ENCODE results near the gene JAM3.

Gene JAM3

DNA sequence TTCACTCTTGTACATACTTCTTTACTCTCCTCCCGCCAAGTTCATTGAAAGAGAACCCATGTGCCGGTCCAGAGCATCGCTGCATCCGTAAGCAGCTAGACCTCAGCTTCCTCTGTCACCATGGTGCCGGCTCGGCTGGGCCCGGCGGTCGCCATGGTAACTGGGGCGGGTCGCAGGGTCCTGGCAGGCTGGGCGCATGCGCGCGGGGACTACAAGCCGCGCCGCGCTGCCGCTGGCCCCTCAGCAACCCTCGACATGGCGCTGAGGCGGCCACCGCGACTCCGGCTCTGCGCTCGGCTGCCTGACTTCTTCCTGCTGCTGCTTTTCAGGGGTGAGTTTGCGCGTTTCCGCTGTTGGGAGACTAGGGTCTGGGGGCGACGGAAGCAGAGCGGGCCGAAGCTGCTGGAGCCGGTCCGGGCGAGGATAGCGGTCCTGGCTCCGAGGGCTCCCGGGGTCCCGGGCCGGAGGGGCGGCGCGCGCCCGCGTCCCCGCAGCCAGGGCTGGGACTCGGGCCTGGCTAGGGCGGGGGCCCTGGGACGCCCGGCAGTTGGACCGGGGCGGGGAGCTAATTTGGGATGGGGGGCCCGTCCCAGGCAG is at the start of gene JAM3:
JAM3 (plus strand) TSS at position 244 of the 597 bp plus-strand sequence; CDS start at position 256, 12 bp downstream.
- in situ Hi-C loops (cut with MboI; ENCODE audit: low sequenced_read_pairs), result no loop called here

DNA sequence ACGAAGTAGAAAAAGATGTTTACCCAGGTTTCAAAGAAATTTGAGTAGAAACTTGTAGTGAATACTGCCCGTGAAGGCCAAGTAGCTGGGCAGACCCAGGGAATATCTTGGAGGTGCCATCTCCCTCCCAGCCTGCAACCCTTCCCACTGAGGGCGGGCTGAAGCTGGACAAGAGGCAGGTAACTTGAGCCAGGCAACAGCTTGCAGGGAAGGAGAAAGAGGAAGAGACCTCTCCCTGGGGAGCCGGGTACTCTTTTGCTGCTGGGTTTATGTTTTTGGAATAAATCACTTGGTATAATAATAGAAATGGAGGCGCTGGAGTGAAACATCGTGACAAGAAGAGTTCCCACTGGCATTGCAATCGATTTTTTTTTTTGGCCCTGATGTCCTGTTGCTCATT is 49.4 kb upstream of the JAM3 start:
- in situ Hi-C loops (cut with MboI; ENCODE audit: low sequenced_read_pairs), result no loop called here

DNA sequence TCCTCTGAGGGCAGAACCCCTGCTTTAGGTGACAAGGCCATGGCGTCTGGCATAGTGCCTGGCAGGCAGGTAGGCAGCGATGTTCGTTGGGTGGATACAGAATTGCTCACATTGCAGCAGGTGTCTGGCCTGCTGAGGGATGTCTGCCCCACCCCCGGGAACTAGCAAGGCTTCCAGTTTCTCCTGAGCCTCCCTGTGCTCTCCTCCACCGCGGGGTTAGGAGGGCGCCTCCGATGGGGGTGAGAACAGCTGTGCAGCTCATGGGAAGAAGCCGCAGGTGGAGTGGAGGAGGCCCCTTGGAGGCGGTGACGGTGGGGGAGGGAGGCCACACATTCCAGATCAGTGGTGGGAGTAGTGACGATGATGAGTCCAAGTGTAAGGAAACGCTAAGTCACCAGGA is 48.3 kb upstream of the JAM3 start:
- in situ Hi-C loops (cut with MboI; ENCODE audit: low sequenced_read_pairs), result no loop called here

DNA sequence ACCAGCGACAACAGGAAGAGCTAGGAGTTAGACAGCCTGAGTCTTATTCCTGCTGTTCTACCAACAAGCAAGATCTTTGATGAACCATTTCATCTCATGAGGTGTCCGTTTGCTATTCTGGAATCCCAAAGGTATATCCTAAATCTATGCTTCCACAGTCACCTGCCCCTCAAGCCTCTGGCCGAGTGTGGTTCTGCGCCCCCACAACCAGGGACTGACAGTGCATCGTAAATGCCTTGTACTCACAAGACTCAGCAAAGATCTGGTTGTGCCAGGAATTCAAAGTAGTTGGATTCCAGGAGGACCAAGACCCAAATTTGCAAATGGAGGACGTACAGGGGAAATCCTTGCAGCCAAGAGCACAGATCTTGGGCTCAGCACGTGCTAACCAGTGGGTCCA is 47.5 kb upstream of the JAM3 start:
- in situ Hi-C loops (cut with MboI; ENCODE audit: low sequenced_read_pairs), result no loop called here

DNA sequence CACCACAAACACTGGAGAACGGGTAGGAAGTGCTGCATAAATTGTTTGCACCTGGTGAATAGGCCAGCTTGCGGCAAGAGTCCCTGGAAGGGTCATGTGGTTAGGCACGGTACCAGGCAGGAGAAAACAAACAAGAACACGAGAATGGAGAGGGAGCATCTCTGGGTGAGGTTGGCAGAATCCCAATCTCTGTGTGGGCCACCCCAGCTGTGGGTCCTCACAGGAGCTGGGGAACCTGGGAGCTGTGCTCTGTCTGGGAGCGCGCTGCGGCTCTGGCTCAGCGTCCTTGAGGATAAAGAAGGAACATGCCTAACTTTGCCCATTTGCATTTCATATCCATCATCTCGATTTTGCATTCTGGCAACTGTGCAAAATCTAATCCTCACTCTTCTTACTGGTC is 46.1 kb upstream of the JAM3 start:
- in situ Hi-C loops (cut with MboI; ENCODE audit: low sequenced_read_pairs), result no loop called here

DNA sequence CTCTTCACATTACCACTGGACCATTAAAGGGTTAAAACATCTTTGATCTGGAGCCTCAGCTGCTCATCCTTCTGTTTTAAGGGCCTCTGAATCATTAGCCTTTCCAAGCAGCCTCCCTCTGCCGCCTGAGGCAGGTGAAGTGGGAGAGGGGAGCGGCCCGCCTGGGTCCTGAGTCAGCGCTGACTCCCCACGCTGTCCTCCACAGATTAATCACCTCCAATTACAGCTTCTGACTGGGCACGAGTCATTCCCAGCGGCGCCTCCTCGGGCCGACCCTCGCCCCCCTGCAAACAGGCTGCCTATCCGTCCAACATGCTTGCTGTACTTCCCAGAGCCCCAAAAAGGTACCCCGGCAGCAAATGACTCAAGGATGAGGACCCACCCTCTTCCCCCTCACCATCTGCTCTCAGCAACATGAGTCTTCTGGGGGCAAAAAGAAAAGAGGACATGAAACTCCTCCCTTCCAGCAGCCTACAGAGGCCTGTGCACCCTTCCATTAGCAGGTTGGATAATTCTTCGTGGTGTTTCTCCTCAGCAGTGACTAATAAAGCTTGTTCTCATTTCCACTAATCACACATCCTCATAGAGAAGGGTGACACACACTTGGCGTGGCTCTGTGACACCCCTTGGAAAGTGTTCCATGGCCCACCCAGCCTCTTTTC is 44.3 kb upstream of the JAM3 start:
- in situ Hi-C loops (cut with MboI; ENCODE audit: low sequenced_read_pairs), result no loop called here

DNA sequence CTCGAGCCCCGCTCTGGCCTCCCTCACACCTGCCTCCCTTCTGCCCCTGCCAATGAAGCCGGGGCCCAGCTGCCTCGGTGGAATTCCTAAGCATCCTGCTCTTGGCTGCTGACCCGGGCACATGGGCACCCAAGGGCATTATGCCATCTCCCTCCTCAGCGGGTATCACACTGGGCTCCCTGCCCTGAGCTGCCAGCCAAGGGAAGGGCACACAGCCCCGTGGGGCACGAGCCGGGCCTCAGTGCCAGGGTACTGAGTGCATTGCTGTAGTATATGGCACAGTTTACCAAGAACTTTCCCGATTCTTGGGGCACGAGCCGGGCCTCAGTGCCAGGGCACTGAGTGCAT is 43.8 kb upstream of the JAM3 start:
- in situ Hi-C loops (cut with MboI; ENCODE audit: low sequenced_read_pairs), result no loop called here

DNA sequence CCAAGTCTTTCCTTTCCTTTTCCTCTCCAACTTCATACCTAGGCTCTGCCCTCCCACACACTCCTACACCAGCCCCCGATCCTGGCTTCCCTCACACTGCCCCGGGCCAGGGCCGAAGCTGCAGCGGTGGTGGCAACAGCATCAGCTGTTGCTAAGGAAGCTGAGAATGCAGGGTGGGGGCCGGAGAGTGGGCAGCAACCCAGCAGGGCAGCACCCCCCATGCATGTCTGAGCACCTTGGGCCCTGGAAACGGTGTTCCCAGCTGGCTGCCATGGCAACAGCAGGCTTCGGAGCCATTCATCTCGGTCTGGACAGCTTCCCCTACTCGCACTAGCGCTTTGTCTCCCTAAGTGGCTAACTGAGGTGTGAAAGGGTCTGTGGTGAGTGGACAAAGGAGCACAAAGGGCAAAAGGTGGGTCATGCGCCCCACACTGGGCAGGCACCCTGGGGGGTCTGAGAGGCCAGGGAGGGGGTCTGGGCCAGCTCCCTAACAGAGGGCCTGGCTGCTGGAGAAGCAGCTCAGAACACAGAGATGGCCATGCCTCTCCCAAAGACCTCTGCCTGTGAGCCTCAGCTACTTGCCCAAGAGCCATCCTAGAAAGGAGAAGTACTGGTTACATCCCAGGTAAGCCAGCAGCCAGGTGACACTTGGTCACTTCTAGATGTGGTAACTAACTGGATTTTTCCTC is 42.1 kb upstream of the JAM3 start:
- in situ Hi-C loops (cut with MboI; ENCODE audit: low sequenced_read_pairs), result no loop called here

DNA sequence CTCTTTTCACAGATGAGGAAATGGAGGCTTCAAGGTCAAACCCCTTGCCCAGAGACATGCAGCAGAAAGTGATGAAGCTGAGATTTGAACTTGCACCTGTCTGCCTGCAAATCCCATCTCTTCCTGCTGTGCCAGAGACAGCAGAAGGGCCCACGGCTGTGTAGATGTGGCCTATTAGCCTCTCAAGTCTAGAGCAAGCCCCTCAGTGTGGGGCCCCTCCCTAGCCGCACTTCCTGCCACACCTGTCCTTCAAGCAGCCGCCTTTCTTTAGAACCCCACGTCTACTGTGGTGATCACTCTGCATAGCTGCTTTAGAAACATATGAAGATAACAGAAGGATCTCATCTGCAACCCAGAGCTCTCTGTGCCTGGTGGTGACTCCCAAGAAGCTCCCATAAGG is 41.2 kb upstream of the JAM3 start:
- in situ Hi-C loops (cut with MboI; ENCODE audit: low sequenced_read_pairs), result no loop called here

DNA sequence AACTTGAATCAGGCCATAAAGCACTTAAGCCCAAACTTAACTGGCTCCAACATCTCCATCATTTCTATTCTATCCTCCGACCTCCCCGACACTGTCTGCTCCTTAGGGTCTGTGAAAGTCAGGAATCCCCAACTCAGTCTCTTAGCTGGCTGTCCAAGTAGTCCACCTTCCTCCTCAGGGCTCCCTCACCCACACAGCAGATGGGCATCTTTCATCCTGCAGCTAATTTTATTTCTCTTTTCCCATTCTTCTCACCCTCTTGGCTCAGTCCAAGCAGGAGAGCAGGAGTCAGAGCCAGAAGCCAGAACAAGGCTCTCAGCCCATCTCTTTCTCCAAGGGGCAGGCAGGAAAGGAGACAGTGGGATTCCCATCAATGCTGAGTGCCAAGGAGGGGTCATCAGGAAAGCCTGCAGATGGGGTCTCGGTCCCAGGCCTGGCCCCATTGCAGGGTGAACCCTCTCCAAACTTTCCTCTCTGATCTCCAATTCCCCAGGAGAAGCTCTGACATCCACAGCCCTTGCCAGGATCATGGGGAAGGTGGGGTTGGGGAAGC is 40.4 kb upstream of the JAM3 start:
- in situ Hi-C loops (cut with MboI; ENCODE audit: low sequenced_read_pairs), result no loop called here

DNA sequence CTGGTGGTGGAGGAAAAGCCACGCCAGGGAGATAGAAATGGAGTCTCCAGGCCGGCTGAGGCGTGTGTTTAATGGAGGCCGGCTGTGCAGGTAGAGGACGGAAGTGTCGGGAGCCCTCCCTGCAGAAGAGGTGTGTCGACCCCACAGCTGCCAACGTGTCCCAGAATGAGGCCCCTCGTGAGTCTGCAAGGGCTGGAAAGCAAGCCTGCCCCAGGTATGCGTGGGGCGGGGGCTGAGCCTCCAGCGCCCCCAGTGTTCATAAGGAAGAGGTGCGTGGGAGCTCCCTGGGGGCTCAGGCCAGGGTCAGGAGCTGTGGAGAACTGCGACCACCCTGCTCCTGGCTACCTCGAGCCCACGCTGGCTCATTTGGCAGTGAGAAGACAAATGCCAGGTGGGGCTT is 38.0 kb upstream of the JAM3 start:
- in situ Hi-C loops (cut with MboI; ENCODE audit: low sequenced_read_pairs), result no loop called here

DNA sequence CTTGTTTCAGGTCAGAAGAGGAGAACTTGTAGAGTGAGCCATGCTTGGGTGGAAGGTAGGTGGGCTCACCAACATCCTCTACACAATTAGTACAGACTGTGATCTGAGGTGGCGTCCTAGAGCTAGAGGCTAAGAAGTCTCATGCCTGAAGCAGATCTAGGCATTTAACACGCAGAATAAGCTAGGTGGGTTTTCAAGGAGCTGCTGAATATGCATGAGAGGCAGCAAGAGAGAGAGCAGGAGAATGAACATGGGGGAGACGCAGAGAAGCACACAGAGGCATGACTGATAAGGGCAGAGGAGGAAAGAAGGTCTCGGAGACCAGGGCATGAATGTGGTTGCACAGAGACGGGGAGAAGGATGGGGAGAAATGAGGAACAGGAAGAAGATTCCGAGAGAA is 36.8 kb upstream of the JAM3 start:
- in situ Hi-C loops (cut with MboI; ENCODE audit: low sequenced_read_pairs), result no loop called here

DNA sequence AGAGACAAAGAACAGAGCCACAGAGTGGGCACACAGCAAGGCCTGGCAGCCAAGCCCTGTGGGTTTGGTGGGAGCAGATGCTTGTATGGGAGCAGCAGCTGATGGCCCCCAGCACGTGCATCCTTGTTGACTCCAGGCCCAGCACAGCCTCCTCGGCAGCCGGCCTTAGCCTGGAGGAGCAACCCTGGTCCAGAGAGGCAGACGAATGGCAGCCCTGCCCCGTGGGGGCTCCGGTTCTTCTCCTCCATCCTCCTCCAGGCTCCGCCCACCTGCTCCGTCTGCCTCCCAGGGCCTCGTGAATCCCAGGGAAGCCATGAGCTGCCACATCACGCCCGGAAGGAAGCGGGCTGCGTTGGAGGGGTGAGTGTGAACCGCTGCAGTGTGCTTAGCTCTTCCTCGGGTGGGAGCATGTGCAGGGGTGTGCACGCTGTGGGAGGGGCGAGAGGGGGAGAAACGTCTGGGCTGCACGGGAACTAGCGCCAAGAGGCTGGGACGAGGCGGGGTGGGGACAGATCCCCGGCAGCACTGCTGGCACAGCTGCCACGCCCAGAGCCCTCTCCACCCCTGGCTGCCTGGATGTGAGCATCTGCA is 36.3 kb upstream of the JAM3 start:
- in situ Hi-C loops (cut with MboI; ENCODE audit: low sequenced_read_pairs), result no loop called here

DNA sequence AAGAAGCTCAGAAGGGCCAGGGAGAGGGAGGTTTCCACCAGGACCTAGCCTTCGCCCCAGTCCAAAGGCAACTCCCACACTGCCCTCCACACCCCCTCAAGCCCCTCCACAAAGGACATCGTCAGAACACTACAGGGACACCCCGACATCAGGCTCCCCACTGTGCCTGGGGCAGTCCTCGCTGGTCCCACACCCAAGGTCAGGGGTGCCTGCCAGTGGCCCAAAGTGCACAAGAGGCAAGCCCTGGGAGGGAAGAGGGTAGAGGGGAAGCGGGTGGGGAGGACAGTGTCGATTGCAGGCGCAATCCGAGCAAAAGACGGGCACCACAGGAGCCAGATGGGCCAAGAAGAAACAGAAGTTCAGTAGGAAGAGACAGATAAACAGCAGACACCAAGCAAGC is 35.6 kb upstream of the JAM3 start:
- in situ Hi-C loops (cut with MboI; ENCODE audit: low sequenced_read_pairs), result no loop called here

DNA sequence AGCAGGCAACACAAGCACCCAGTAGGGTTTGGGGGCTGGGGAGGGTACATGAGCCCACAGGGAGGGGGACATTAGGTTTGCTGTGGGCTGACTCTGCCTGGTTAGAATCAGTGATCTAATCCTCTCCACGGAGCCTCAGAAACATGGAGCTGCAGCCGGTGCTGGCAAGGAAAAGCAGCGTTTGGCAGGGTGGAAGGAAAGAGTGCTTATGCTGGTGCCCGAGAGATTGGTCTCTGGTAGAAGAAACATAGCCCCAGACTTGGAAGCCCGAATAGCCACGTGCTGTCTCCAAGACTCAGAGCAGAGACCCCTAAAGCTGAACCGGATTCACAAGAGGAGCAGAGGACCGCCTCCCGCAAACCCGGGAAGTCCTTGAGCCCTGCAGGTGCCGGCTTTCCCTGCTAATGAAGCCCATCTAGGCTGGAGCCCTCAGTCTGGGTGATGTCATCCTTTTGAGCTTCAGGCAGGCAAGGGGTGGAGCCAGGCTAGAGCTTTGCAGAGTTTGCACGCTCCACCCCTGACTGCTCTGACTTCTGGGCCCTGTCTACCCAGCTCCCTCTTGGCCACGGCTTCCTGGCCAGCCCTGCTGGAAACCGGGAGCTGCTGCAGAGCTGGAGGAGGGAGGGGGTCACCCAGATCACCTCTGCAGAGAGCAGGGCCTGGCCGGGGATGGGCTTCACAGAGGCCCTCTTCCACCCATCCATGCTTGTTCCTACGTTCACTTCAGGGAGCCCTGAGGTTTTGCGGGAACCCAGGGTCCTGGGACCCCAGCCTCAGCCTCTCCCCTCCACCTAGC is 35.0 kb upstream of the JAM3 start:
- in situ Hi-C loops (cut with MboI; ENCODE audit: low sequenced_read_pairs), result no loop called here

DNA sequence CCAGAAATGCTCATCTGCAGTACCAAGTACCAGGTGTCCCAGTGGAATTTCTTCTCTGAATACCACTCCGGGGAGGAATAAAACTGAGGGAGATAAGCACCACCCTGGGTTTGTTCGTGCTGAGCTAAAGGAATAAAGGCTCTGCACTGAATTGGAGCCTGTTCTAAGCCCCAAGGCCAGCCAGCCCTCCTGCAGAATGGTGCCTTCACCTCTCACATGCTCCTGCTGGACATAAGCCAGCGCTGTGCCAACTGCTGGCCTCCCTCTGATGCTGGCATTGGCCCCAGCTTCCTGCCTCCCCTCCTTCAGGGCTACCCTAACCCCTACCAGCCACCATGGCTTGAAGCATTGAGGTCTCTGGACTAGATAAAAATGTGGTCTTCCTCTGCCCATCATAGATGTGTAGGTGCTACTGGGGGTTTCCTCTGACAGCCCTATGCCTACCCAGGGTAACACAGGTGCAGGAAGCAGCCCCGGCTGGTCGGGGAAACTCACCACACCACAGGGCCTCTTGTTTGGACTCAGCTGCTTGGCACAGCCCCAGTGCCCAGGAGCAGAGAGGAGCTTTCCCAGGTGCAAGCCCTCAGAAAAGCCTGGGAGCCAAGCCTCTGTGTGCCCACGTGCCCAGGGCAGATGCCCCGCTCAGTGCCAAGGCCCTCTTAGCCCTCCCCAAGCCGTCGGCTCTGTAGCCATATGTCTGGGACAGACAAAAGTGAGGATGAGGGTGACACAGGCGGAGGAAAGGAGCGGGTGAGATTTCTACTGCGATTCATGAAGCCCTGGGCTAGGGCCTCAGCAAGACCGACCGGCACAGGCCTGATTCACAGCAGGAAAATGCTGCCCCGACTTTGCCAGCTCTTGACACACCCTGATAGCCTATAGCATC is 34.1 kb upstream of the JAM3 start:
- in situ Hi-C loops (cut with MboI; ENCODE audit: low sequenced_read_pairs), result no loop called here

DNA sequence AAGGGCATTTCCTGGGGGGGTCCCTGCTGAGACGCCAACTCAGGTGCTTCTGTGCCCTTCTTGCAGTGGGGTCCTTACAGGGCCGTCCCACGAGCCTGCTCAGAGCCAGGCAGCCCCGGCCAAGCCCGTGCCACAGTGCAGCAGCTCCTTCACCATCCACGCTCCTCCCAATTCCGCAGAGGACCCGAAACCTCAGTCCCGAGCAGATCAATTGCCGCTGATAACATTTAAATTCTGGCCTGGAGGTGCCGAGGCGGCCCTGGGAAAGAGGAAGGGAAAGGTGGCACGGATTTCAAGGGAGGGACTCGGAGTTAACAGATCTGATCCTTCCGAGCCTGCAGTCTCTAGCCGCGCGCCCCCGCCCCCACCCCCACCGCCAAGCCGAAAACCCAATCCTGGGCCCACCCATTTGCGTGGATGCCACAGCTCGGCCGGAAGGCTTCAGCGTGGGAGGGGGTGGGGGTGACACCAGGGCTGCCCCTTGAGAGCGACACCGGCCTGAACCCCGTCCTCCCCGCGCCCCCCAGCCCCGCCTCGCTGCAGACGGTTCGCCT is 32.3 kb upstream of the JAM3 start:
- in situ Hi-C loops (cut with MboI; ENCODE audit: low sequenced_read_pairs), result no loop called here

DNA sequence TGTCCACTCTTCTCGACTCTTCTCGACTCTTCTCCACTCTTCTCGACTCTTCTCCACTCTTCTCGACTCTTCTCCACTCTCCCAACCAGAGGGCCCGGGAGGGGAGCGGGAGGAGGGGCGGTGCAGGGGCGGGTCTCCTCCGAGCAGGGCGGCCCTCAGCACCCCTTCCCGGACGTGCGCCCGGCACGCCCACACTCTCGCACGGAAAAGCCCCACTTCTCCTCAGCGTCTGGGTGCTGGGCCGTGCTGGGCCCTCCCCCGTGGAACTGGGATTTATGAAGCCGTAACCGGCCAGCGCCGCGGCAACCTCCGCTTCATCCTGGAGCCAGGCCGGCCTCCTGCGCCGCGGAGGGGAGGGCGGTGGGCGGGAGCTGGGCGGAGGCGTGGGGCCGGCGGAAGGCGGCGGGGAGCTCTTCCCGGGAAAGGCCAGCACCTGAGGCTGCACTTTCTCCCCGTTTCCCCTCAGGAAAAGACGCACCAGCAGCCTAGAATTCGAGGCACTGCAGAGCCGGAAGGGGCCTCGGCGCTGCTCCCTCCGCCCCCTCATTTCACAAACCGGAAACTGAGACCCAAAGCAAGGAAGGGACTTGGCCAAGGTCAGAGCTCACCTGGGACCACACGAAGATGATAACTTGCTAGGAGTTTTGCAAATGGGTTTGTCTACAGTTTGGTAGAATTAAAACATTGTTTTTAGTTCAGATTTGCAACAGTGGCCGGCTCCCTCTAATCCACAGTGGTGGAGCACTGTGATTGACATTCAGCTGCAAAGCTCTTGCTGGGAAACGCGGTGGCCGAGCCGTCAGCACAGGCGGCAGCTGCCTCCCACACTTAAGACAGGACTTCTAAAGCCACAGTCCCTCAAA is 31.6 kb upstream of the JAM3 start:
- in situ Hi-C loops (cut with MboI; ENCODE audit: low sequenced_read_pairs), result no loop called here

All from hTERT RPE-1 (cell line).